ENCODE data around the gene CD109.

The CD109 gene

DNA sequence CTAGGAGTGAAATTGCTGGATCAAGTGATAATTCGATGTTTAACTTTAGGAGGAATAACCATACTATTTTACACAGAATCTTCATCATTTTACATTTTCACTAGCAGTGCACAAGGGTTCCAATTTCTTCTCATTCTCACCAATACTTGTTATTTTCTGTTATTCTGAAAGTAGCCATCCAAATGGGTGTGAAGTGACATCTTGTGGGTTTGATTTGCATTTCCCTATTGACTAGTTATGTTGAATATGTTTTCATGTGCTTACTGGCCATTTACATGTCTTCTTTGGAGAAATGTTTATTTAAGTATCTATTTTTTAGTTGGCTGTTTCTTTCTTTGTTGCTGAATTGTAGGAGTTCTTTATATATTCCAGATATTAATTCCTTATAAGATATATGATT, 164.3 kb downstream of the CD109 start:
- no peak for DNase-seq (ENCODE audit: low read depth)

DNA sequence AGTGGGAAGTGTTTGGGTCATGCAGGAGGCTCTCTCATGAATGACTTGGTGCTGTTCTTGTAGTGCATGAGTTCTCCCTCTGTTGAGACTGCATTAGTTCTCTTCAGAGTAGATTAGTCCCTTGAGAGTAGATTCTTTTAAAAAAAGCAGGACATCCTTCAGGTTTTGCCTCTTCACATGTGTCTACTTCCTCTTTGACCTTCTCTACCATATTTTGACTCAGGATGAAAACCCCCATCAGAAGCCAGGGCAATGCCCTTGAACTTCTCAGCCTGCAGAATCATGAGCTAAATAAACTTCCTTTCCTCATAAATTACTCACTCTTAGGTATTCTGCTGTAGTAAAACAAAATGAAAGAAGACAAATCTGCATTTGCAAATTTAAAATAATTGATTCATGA, 170.3 kb downstream of the CD109 start:
- DNase-seq (ENCODE audit: low read depth): no peak

DNA sequence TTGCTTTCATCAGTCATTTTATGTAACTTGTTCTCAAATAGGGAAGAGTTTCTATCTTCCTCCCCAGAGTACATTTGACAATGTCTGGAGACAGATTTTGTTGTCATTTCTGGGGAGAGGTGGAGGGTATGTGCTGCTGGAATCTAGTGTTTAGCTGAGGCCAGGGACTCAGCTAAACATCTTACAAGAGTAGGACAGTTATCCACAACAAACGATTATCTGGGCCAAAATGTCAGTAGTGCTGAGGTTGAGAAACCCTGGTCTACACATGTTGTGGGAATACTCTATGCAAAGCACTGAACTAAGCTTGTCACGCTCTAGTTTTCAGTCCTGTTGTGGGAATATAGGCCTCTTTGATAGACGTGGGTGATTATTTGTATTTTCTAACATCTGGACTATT, 171.4 kb downstream of the CD109 start:
- no peak for DNase-seq (ENCODE audit: low read depth)

DNA sequence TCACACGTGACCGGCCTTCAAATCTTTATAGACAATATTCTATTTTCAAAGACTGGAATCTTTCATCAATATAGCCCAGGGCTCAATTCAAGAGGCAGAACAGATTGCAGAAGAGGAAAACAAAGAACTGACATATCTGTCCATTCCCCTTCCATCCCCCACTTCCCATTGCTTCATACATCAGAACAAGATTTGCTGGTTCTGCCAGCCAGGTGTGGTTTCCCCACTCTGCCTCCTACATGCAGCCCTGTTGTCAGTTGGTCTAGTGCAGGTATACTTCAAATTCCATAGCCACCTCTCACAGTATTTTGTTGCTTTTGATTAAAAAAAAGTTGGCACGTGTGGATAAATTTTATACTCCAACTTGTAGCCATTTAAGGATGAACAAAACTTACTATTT, 174.9 kb downstream of the CD109 start:
- no peak for DNase-seq (ENCODE audit: low read depth)

- DNase-seq (ENCODE audit: low read depth): no peak
Measured at GRCh38 chr6:73873081-73873480, 177.1 kb downstream of the CD109 start.
